ENCODE measurements around the gene ZNF197. TPM values are rescaled to one million over a fixed set of nuclear protein-coding genes. Genes with fewer than 3 reads are reported as not detected.

The ZNF197 gene
- total and polyA plus RNA-seq, 2 of the 13 experiments (the other 11 are each of a cell fraction or from before 2014, with no cell fraction given) = 1.8 to 6.8 TPM

DNA sequence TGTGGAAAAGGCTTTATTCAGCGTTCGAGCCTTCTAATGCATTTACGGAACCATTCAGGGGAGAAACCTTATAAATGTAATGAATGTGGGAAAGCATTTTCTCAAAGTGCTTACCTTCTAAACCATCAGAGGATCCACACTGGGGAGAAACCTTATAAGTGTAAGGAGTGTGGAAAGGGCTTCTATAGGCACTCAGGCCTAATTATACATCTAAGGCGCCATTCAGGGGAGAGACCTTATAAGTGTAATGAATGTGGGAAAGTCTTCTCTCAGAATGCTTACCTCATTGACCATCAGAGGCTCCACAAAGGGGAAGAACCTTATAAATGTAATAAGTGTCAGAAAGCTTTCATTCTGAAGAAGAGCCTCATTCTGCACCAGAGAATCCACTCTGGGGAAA lies 17.5 kb downstream of the ZNF197 start (continued):
- TF ChIP-seq ZNF235 (CRISPR knock-in tag; IDR thresholded peaks at IDR 0.05; ENCODE audit: borderline replicate concordance) (no peak), ARNTL (CRISPR knock-in tag; IDR thresholded peaks at IDR 0.05) (no peak), ZNF775 (CRISPR knock-in tag; IDR thresholded peaks at IDR 0.05; ENCODE audit: borderline replicate concordance) (no peak), SIN3A (IDR thresholded peaks at IDR 0.05; ENCODE audit: borderline replicate concordance, low read depth, low read length) (no peak)

DNA sequence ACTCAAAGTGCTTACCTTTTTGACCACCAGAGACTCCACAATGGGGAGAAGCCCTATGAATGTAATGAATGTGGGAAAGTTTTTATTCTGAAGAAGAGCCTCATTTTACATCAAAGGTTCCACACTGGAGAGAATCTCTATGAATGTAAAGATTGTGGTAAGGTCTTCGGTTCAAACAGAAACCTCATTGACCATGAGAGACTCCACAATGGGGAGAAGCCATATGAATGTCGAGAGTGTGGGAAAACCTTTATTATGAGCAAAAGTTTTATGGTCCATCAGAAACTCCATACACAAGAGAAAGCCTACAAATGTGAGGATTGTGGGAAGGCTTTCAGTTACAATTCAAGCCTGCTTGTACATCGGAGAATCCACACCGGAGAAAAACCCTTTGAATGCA lies 18.2 kb downstream of the ZNF197 start:
- DNase-seq (ENCODE audit: low spot score) = no peak
- FAIRE-seq = no peak
- Histone ChIP-seq H3K4me3 (replicated peaks in 1 of 3; ENCODE audit: insufficient read depth in 1 of 3, low read depth in 2 of 3, low read length in 3 of 3) (no peak overlapping the region), H3K9me3 (ENCODE audit: low read length) (no peaks in the 10 kb centered on the region; the same call in 1 of the 2 replicates), H2AFZ (ENCODE audit: low read length) (no peak overlapping the region), H3K9ac (ENCODE audit: insufficient read depth, low read depth, low read length) (no peak overlapping the region), H3K4me2 (ENCODE audit: low read depth, low read length) (no peak overlapping the region), H3K36me3 (replicated peaks in 1 of 2; ENCODE audit: control insufficient read depth in 1 of 2, insufficient read depth in 2 of 2, low read length in 2 of 2) (peaks cover 4 to 13% of the 10 kb centered on the region in 2 experiments; a peak in 3 of 5 replicates), H3K4me1 (ENCODE audit: insufficient read depth, low read length) (no peaks in the 10 kb centered on the region), H4K20me1 (ENCODE audit: insufficient read depth, low read length) (no peaks in the 10 kb centered on the region), H3K27ac (ENCODE audit: extremely low read length, insufficient read depth, low read length) (no peak overlapping the region), H3K27me3 (ENCODE audit: control insufficient read depth in 1 of 2, insufficient read depth in 2 of 2, low read length in 2 of 2) (no peaks in the 10 kb centered on the region; a peak in 1 of 5 replicates), H3K79me2 (ENCODE audit: insufficient read depth, low read length) (no peaks in the 10 kb centered on the region)
- 92% methylated on average over 4 of the region's 4 CpGs for WGBS (ENCODE audit: low lambda C conversion rate)
- no peak for ATAC-seq
- in situ Hi-C loops (cut with HindIII; ENCODE audit: extremely low pct_ligation_motif_present, low pct_unique_long_range_greater_than_20kb) (no loop called here), intact Hi-C loops (cut with micrococcal nuclease; ENCODE audit: unreplicated experiment) (no loop called here)
- CTCF ChIA-PET (ENCODE audit: low intra/inter-chr PET ratio, low total read pairs) = no interaction called here
- no TSS peak for BruUV-seq (replicated peaks)
- POLR2A ChIA-PET = no interaction called here
- no peak for TF ChIP-seq MED13 (CRISPR knock-in tag; IDR thresholded peaks at IDR 0.05)
- no peak for TF ChIP-seq PHF8 (CRISPR knock-in tag; IDR thresholded peaks at IDR 0.05)
- TF ChIP-seq ZSCAN9 (CRISPR knock-in tag; IDR thresholded peaks at IDR 0.05; ENCODE audit: borderline replicate concordance) = no peak
- no peak for TF ChIP-seq SSRP1 (CRISPR knock-in tag; IDR thresholded peaks at IDR 0.05)
- no peak for TF ChIP-seq BORCS8-MEF2B (CRISPR knock-in tag; IDR thresholded peaks at IDR 0.05)
- no peak for TF ChIP-seq ZNF335 (CRISPR knock-in tag; IDR thresholded peaks at IDR 0.05)
- no peak for TF ChIP-seq ADNP (CRISPR knock-in tag; IDR thresholded peaks at IDR 0.05)
